ENCODE measurements around the gene PBX1. TPM values are rescaled to one million over a fixed set of nuclear protein-coding genes. Genes with fewer than 3 reads are reported as not detected.

Gene PBX1
- polyA plus RNA-seq, 1 donor (not counting 4 experiments of a cell fraction or from before 2014, with no cell fraction given) = 2.2 TPM

GRCh38 chr1:164858096-164858632, 299.2 kb downstream of the PBX1 start:
- no peak for FAIRE-seq
- no peaks in the 10 kb centered on the region for H3K4me1 ChIP-seq (ENCODE audit: control insufficient read depth, extremely low read depth, insufficient read depth, low read length)
- H3K27ac ChIP-seq (ENCODE audit: control insufficient read depth, insufficient read depth, low read length) = no peak overlapping the region
- H4K20me1 ChIP-seq (ENCODE audit: control insufficient read depth, extremely low read depth, insufficient read depth, low read length) = no peaks in the 10 kb centered on the region
- dilution Hi-C loops (cut with MboI; ENCODE audit: extremely low pct_ligation_motif_present, low sequenced_read_pairs) = no loop called here
- TF ChIP-seq CTCF (optimal IDR thresholded peaks at IDR 0.05 in 1 of 3, IDR thresholded peaks at IDR 0.05 in 1 of 3, conservative IDR thresholded peaks at IDR 0.05 in 1 of 3; ENCODE audit: extremely low read depth in 1 of 3, insufficient read depth in 2 of 3, low read length in 3 of 3) (no peak), EZH2 (IDR thresholded peaks at IDR 0.05; ENCODE audit: low read length) (no peak)
- no peaks in the 10 kb centered on the region for H3K27me3 ChIP-seq (ENCODE audit: control insufficient read depth, extremely low read depth, insufficient read depth, low read length)
- H3K36me3 ChIP-seq (ENCODE audit: control insufficient read depth in 2 of 2, extremely low read depth in 1 of 2, insufficient read depth in 2 of 2, low read length in 2 of 2) = no peaks in the 10 kb centered on the region
- H2AFZ ChIP-seq (ENCODE audit: control insufficient read depth, low read length) = no peak overlapping the region
- H3K9me3 ChIP-seq (ENCODE audit: control insufficient read depth, low read depth, low read length) = no peaks in the 10 kb centered on the region
- no peak overlapping the region for H3K4me2 ChIP-seq (ENCODE audit: control insufficient read depth, extremely low read depth, insufficient read depth, low read depth, low read length)
- H3K79me2 ChIP-seq (ENCODE audit: control insufficient read depth, insufficient read depth, low read length) = no peaks in the 10 kb centered on the region
- H3K4me3 ChIP-seq (ENCODE audit: control insufficient read depth in 2 of 3, extremely low read depth in 1 of 3, insufficient read depth in 2 of 3, low read depth in 1 of 3, low read length in 3 of 3) = no peak overlapping the region
- H3K9ac ChIP-seq (ENCODE audit: control insufficient read depth, extremely low read depth, insufficient read depth, low read length) = no peak overlapping the region
- no peaks in the 10 kb centered on the region for H3K9me1 ChIP-seq (ENCODE audit: control insufficient read depth, extremely low read depth, insufficient read depth, low read length)
- DNase-seq (ENCODE audit: low read depth, low spot score) = no peak

- no peak for FAIRE-seq
- H3K9ac ChIP-seq (ENCODE audit: control insufficient read depth, extremely low read depth, insufficient read depth, low read length) = no peak overlapping the region
- H3K9me3 ChIP-seq (ENCODE audit: control insufficient read depth, low read depth, low read length) = no peaks in the 10 kb centered on the region
- H3K36me3 ChIP-seq (ENCODE audit: control insufficient read depth in 2 of 2, extremely low read depth in 1 of 2, insufficient read depth in 2 of 2, low read length in 2 of 2) = no peaks in the 10 kb centered on the region
- H4K20me1 ChIP-seq (ENCODE audit: control insufficient read depth, extremely low read depth, insufficient read depth, low read length) = no peaks in the 10 kb centered on the region
- dilution Hi-C loops (cut with MboI; ENCODE audit: extremely low pct_ligation_motif_present, low sequenced_read_pairs) = no loop called here
- DNase-seq (ENCODE audit: low read depth, low spot score) = no peak
- H3K27ac ChIP-seq (ENCODE audit: control insufficient read depth, insufficient read depth, low read length) = no peak overlapping the region
- no peaks in the 10 kb centered on the region for H3K9me1 ChIP-seq (ENCODE audit: control insufficient read depth, extremely low read depth, insufficient read depth, low read length)
- H3K79me2 ChIP-seq (ENCODE audit: control insufficient read depth, insufficient read depth, low read length) = no peaks in the 10 kb centered on the region
- H3K27me3 ChIP-seq (ENCODE audit: control insufficient read depth, extremely low read depth, insufficient read depth, low read length) = no peaks in the 10 kb centered on the region
- TF ChIP-seq CTCF (optimal IDR thresholded peaks at IDR 0.05 in 1 of 3, IDR thresholded peaks at IDR 0.05 in 1 of 3, conservative IDR thresholded peaks at IDR 0.05 in 1 of 3; ENCODE audit: extremely low read depth in 1 of 3, insufficient read depth in 2 of 3, low read length in 3 of 3) (no peak), EZH2 (IDR thresholded peaks at IDR 0.05; ENCODE audit: low read length) (no peak)
- no peak overlapping the region for H3K4me2 ChIP-seq (ENCODE audit: control insufficient read depth, extremely low read depth, insufficient read depth, low read depth, low read length)
- no peak overlapping the region for H2AFZ ChIP-seq (ENCODE audit: control insufficient read depth, low read length)
- no peak overlapping the region for H3K4me3 ChIP-seq (ENCODE audit: control insufficient read depth in 2 of 3, extremely low read depth in 1 of 3, insufficient read depth in 2 of 3, low read depth in 1 of 3, low read length in 3 of 3)
- H3K4me1 ChIP-seq (ENCODE audit: control insufficient read depth, extremely low read depth, insufficient read depth, low read length) = no peaks in the 10 kb centered on the region
Measured at GRCh38 chr1:164861632-164862031, 302.6 kb downstream of the PBX1 start.
